ENCODE results near the gene SACS.

DNA sequence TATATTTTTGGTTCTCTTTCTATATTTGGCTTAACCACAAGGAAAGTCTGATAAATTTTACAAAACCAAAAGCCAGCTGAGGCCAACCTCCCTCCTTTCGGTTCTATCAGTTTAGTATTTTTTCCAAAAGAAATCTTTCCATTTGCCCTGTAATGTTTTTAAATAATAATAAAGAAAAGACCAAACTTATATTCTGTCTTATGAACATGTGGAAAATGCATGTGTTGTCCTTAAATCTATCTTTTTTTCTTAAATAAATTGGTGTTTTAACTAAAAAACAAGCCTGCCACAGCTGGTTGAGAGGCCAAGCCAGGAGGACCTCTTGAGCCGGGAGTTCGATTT lies 113.6 kb downstream of the SACS start:
- TF ChIP-seq CTCF (IDR thresholded peaks at IDR 0.05; ENCODE audit: poor library complexity) = no peak
- TF ChIP-seq EZH2 (IDR thresholded peaks at IDR 0.05; ENCODE audit: borderline replicate concordance) = no peak
- TF ChIP-seq EZH2phosphoT487 (IDR thresholded peaks at IDR 0.05; ENCODE audit: low read depth, severe bottlenecking, unreplicated experiment) = no peak

Measured in hepatocyte (in vitro differentiated cells).